ENCODE results near the gene AHSP.
"Not testable (repeated sequence)": the region's sequence is repeated elsewhere in the genome, so short reads cannot be mapped to it uniquely, and the experiment has no call there.

AHSP gene

DNA sequence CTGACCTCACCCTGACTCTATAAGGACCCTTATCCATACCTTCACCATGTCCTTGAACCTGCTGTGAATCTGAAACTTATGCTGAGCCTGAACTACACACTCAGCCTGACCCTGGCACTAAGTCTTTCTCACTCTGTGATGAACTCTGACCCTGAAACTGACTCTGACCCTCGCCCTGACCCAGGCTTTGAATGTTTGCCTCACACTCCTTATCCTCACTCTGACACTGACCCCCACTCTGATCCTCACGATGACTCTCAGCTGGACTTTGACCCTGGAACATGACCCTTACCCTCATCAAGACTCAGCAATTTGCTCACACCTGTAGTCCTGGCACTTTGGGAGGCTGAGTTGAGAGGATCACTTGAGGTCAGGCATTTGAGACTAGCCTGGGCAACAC is 4.4 kb downstream of the AHSP start:
- DNase-seq = no peak

DNA sequence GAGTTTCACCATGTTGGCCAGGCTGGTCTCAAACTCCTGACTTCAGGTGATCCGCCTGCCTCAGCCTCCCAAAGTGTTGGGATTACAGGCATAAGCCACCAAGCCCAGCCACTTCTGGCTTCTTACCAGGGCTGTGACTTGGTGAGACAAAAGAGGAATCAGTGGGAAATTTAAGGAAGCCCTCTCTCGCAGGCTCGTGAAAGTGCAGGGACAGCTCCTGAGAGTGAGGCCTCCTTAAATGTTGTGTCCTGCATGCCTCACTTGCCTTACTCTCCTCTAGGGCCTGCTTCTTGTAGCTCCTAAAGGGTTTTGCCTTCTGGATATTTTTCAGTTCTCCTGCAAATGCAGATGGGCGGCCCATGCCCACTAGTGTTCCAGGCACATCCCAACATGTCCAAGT is 5.2 kb downstream of the AHSP start:
- no peak for DNase-seq

DNA sequence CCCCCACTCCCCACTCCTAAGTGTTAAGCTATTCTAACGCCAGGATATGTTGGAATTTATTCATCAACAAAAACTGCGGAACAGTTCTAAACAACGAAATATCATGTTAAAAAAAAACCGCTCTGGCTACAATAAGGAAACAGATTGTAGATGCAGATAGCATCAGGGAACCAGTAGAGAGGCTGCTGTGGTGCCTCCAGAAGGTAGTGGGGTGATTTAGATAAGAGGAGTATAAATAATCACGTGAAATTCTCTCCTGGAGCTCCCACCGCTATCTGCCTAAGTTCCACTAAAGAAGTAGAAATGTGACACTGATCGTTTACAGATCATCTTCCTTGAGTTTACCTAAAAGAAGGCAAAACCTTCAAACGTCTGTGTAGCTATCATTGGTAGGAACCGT is 8.0 kb downstream of the AHSP start:
- DNase-seq = no peak

DNA sequence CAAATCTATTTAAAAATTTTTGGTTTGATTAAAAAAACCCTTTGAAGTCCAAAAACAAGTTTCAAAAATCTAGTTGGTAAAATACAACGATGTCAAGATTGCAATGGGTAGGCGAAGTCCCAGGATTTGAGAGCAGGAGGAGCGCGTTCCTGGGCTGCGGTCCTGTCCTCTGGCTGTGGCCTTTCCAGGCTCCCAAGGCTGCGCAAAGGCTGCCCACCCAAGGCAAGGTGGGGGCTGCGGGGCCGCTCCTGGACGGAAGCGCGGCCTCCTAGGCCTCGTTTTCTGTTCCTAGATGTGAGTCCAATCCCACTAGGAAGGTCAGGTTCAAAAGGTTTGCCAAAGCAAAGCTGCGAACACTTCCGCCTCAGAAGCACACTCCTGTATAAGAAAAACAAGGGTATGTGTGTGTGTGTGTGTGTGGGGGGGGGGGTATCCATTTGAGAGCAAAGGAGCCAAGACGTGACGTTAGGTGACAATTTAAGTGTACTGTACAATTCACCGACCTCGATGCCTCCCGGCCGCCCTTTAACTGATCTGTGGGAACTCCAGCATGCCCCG is 9.2 kb downstream of the AHSP start:
- no peak for DNase-seq

DNA sequence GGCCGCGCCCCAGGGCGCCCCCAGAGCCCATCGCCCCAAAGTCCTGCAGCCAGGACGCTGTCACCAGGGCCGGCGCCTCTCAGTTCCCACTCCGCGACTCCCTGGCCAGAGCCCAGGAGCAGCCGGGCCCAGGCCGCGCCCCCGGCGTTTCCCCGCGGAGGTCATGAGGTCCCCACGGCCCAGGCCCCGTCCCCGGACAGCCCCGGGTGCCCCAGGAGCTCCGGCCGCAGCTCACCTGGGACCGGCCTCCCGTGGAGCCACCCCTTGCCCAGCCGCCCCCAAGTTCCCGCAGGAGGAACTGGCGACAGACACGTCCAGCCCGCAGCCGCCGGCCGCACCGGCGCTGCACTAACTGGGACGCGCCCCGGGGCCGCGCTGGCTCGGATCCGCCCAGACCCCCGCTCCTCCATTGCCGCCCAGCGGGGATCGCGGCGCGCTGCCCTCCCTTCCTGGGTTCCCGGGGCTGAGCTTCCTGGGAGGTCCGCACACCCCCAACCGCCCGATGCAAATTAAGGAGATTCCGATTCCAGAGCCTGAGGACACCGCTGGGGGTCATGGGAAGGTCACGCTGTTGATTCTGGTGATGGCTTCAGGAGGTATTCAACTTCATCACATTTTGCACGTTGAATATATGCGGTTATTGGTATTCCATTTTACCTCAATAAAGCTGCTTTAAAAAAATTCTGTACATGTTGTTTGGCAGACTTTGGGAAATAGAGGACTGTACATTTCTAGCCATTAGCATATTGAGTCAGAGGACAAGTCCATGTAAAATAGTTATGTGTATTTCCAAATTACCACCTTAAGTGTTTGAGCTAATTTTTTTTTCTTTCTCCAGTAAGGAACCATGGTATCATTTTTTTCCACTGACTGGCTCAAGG is 9.9 kb downstream of the AHSP start:
- no peak for DNase-seq

DNA sequence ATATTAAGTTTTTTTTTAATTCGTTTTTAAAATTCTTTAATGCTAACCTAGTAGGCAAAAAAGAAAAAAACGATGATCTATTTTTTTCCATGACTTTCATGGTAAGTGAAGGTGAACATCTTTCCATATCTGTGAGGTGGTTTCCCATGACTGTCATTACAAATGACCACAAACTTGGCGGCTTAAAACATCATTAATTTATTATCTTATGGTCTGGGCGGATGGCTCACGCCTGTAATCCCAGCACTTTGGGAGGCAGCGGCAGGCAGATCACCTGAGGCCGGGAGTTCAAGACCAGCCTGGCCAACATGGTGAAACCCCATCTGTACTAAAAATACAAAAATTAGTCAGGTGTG is 10.5 kb downstream of the AHSP start:
- DNase-seq = not testable (repeated sequence)

DNA sequence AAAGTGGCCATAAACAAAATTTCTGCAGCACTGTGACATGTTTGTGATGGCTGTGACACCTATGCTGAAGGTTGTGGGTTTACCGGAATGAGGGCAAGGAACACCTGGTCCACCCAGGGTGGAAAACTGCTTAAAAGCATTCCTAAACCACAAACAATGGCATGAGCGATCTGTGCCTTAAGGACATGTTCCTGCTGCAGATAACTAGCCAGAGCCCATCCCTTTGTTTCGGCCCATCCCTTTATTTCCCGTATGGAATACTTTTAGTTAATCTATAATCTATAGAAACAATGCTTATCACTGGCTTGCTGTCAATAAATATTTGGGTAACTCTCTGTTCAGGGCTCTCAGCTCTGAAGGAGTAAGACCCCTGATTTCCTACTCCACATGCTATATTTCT is 12.1 kb downstream of the AHSP start:
- DNase-seq = not testable (repeated sequence)

DNA sequence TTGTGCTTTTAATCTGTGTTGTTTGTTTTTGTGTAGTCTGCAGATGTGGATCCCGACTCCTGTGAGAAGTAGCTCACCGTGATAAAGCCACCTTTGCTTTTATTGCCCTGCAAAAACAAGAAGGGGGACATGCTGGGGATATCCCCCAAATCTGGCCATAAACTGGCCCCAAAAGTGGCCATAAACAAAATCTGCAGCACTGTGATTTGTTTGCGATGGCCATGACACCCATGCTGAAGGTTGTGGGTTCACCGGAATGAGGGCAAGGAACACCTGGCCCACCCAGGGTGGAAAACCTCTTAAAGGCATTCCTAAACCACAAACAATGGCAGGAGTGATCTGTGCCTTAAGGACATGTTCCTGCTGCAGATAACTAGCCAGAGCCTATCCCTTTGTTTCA is 15.1 kb downstream of the AHSP start:
- DNase-seq = no peak

DNA sequence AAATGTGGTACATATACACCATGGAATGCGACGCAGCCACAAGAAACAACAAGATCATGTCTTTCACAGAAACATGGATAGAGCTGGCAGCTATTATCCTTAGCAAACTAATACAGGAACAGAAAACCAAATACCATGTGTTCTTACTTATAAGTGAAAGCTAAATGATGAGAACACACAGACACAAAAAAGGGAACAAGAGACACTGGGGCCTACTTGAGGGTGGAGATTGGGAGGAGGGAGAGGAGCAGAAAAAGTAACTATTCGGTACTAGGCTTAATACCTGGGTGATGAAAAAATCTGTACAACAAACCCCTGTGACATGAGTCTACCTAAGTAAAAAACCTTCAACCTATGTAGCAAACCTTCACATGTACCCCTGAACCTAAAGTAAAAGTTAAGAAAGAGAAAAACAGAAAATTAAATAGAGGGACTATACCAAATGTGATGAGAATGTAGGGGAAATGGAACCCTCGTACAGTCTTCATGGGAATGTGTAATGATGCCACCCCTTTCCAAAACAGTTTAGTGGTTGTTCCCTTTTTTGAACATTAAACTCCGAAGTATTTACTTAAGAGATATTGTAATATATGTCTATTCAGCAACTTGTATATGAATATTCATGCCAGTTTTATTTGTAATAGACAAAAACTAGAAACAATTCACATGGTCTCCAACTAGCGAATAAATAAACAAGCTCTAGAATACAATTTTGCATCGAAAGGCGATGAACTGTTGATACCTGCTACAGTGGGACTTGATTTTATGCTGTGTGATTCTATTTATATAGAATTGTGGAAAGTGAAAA is 33.9 kb downstream of the AHSP start:
- DNase-seq = no peak

DNA sequence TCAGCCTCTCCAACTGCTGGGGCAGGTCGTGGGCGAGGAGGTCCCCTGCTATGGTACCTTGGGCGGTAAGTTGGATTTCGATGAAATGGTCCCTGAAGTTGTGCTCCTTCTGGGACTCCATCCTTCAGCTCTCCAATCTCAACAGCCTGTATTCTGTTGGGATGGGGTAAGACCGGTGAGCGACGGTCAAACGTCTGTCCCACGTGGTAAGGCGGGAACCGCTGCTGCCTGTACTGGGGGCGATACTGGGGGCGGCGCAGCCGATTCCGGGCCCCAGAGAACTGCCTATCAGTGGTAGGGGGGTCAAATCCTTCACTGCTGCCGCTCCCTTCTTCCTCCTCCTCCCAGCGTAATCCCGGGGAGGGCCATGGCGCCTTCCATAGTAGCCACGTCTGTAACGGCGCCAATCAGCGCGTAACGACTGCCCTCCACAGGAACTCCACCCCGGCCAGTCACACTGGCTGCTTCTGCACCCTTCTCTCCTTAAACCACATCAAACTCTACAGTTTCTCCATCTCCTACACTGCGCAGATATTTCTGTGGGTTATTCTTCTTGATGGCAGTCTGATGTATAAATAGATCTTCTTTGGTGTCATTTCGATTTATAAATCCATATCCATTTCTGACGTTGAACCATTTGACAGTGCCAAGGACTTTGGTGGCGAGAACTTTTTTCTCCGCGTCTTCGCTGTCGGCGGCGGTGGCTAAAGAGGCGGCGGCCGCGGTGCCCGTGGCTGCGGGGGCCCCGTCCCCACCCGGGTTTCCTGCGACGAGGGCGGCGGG is 41.1 kb downstream of the AHSP start:
- DNase-seq = no peak

DNA sequence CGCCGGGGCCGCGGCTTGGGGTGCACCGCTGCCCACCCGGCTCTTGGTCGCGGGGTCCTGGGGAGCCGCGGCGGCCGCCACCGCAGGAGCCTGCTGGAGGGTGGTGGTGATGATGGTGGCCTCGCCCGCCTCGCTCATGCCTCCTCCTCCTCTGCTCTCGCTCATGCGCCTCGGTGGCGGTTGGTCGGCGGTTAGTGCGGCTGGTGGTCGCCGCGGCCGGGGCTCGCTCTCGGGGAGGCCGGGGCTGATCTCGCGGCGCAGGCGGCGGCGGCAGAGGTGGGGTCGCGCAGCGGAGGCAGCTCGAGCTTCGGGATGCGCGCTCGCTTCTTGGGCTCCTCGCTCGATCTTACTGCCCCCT is 41.6 kb downstream of the AHSP start:
- no peak for DNase-seq

DNA sequence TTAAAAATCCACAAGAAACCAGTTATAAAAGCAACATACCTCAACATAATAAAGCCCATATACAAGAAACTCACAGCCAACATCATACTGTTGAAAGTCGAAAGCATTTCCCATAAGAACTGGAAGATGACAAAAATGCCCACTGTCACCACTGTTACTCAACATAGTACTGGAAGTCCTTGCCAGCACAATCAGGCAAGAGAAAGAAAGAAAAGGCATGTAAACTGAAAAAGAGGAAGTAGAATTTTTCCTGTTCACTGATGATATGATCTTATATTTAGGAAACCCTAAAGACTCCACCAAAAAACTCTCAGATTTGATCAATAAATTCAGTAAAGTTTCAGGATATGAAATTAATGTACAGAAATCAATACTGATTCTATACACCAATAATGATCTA is 45.1 kb downstream of the AHSP start:
- DNase-seq = no peak

DNA sequence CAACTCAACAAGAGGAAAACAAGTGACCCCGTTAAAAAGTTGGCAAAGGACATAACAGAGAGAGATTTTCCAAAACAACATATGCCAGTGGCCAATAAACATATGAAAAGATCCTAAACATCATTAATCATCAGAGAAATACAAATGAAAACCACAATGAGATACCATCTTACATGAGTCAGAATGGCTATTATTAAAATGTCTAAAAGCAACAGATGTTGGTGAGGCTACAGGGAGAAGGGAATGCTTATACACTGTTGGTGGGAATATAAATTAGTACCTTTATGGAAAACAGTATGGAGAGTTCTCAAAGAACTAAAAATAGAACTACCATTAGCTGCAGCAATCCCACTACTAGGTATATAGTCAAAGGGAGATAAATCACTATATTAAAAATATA is 46.5 kb downstream of the AHSP start:
- not testable (repeated sequence) for DNase-seq

DNA sequence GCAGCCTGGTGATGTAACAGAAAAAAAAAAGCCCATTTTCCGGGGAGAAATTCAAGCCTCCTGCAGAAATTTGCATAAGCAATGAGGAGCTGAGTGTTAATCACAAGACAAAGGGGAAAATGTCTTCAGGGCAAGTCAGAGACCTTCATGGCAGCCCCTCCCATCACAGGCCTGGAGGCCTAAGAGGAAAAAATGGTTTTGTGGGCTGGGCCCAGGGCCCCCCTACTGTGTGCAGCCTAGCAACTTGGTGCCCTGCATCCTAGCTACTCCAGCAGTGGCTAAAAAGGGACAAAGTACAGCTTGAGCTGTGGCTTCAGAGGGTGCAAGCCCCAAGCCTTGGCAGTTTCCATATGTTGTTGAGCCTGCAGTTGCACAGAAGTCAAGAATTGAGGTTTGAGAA is 49.7 kb downstream of the AHSP start:
- DNase-seq = no peak
